DOHH2 (cell line): ENCODE measurements around the gene CTBP1.

Experiments
- H3F3A ChIP-seq: fragments of 200-600 bp; sonication (generic), shearing (Covaris generic); 2 replicates; pipeline ENCODE4 v1.6.0; 2016; ENCODE audit warnings: antibody characterized with exemption, mild to moderate bottlenecking; ENCODE audit not compliant: control insufficient read depth, insufficient read depth
- H3K27ac ChIP-seq: fragments of 200-600 bp; sonication (generic); 2 replicates; pipeline ENCODE4 v1.5.1; 2014; ENCODE audit warnings: low read depth, mild to moderate bottlenecking, low read length, moderate library complexity
- H3K27me3 ChIP-seq: fragments of 200-600 bp; sonication (generic); 2 replicates; pipeline ENCODE4 v1.6.1; 2014; ENCODE audit warnings: mild to moderate bottlenecking, low read length, mixed read lengths; ENCODE audit not compliant: control insufficient read depth
- H3K36me3 ChIP-seq: fragments of 200-600 bp; sonication (generic); 2 replicates; pipeline ENCODE4 v1.6.1; 2014; ENCODE audit warnings: mild to moderate bottlenecking, low read length, moderate library complexity, mixed read lengths; ENCODE audit not compliant: control insufficient read depth
- H3K4me1 ChIP-seq: fragments of 200-600 bp; sonication (generic); 2 replicates; pipeline ENCODE4 v1.6.1; 2014; ENCODE audit warnings: mild to moderate bottlenecking, low read length, mixed read lengths; ENCODE audit not compliant: control insufficient read depth
- H3K4me2 ChIP-seq: fragments of 200-600 bp; sonication (generic); 2 replicates; pipeline ENCODE4 v1.6.0; 2014; ENCODE audit warnings: mild to moderate bottlenecking, low read length, moderate library complexity
- H3K4me3 ChIP-seq: fragments of 200-600 bp; sonication (generic); 2 replicates; pipeline ENCODE4 v1.5.1; 2014; ENCODE audit warnings: mild to moderate bottlenecking, low read length, mixed read lengths
- H3K79me2 ChIP-seq: fragments of 200-600 bp; sonication (generic); 2 replicates; pipeline ENCODE4 v1.6.1; 2014; ENCODE audit warnings: mild to moderate bottlenecking, low read length, mixed read lengths; ENCODE audit not compliant: control insufficient read depth
- H3K9me2 ChIP-seq: fragments of 200-600 bp; sonication (generic); replicated peaks from 2 replicates; pipeline ENCODE4 v1.6.1; 2014; ENCODE audit warnings: mild to moderate bottlenecking, low read length, mixed read lengths; ENCODE audit not compliant: control insufficient read depth
- H3K9me3 ChIP-seq: fragments of 200-600 bp; sonication (generic); 2 replicates; pipeline ENCODE4 v1.6.1; 2014; ENCODE audit warnings: antibody characterized with exemption, low read length, mixed read lengths; ENCODE audit not compliant: control insufficient read depth, insufficient read depth
- H4K20me1 ChIP-seq: fragments of 200-600 bp; sonication (generic); 2 replicates; pipeline ENCODE4 v1.6.0; 2014; ENCODE audit warnings: low read depth, mild to moderate bottlenecking, antibody characterized with exemption, low read length, moderate library complexity; ENCODE audit not compliant: control insufficient read depth, insufficient read depth
- EZH2phosphoT487 ChIP-seq: fragments of 200-600 bp; sonication (generic); IDR thresholded peaks from 2 replicates; pipeline ENCODE4 v1.6.1; 2017; ENCODE audit warnings: borderline replicate concordance, mild to moderate bottlenecking, antibody characterized with exemption, low read length, moderate library complexity, mixed read lengths
- TF ChIP-seq, protein P1 (sequence below): fragments of 200-600 bp; sonication (generic); IDR thresholded peaks from one replicate; pipeline ENCODE4 v1.5.1; 2014; ENCODE audit warnings: antibody characterized with exemption, mild to moderate bottlenecking, low read depth, low read length; ENCODE audit not compliant: poor library complexity, severe bottlenecking

The CTBP1 gene

DNA sequence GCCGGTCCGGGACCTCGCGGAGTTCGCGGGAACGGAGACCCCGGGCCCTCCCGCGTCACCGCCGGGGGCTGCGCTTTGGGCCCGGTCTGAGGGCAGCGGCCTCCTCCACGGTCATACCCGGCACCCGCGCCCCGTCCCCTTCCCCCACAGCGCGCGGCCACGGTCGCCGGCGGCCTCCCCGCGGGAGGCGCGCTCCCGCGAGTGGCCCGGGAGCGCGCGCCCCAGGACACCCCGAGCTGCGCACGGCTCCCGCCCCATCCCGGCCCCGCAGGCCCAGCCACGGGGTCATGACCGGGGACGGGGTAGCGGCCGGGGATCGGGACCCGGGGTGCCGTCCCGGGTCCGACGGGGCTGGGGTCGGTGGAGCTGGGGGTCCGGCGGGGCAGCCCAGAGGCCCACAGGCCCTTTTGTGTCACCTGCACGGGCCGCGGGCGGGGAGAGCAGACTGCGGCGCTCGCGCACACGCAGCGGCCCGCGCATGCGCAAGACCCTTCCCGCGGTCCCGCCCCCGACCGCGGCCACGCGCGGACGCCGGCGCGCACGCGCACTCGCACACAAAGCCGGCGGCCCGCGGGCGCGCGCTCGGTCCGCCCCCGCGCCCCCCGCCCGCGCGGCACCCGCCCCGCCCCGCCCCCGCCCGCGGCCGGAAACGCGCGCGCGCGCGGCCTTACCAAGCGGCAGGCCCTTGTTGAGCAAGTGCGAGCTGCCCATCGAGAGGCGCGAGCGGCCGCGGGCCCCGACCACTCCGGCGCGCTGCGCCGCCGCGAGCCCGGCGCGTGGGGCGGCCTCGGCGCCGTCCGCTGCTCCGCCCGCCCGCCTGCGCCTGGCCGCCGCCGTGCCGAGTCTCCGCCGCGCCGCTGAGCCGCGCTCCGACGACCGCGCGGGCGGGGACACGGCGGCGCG, at the start of gene CTBP1:
TSS of gene CTBP1 (minus strand) at position 886 of the 903 bp plus-strand sequence. CDS start 7,799 bp downstream, outside the sequence.
- Histone ChIP-seq H3K27ac (peak within 1 kb of the TSS; percentile 78), H3K4me3 (peak within 1 kb of the TSS; percentile 95), H3F3A (no peaks in the 10 kb centered on the region), H3K79me2 (peaks cover 74% of the 10 kb centered on the region), H3K9me3 (peaks cover 28% of the 10 kb centered on the region; the same call in 1 of the 2 replicates), H3K4me2 (peak within 1 kb of the TSS; percentile 100), H3K27me3 (no peaks in the 10 kb centered on the region), H3K36me3 (peaks cover 71% of the 10 kb centered on the region), H3K4me1 (peaks cover 47% of the 10 kb centered on the region), H4K20me1 (peaks cover 21% of the 10 kb centered on the region), H3K9me2 (no peaks in the 10 kb centered on the region)
- TF ChIP-seq, protein P1, sequence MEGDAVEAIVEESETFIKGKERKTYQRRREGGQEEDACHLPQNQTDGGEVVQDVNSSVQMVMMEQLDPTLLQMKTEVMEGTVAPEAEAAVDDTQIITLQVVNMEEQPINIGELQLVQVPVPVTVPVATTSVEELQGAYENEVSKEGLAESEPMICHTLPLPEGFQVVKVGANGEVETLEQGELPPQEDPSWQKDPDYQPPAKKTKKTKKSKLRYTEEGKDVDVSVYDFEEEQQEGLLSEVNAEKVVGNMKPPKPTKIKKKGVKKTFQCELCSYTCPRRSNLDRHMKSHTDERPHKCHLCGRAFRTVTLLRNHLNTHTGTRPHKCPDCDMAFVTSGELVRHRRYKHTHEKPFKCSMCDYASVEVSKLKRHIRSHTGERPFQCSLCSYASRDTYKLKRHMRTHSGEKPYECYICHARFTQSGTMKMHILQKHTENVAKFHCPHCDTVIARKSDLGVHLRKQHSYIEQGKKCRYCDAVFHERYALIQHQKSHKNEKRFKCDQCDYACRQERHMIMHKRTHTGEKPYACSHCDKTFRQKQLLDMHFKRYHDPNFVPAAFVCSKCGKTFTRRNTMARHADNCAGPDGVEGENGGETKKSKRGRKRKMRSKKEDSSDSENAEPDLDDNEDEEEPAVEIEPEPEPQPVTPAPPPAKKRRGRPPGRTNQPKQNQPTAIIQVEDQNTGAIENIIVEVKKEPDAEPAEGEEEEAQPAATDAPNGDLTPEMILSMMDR = no peak
- TF ChIP-seq EZH2phosphoT487 = no peak

DNA sequence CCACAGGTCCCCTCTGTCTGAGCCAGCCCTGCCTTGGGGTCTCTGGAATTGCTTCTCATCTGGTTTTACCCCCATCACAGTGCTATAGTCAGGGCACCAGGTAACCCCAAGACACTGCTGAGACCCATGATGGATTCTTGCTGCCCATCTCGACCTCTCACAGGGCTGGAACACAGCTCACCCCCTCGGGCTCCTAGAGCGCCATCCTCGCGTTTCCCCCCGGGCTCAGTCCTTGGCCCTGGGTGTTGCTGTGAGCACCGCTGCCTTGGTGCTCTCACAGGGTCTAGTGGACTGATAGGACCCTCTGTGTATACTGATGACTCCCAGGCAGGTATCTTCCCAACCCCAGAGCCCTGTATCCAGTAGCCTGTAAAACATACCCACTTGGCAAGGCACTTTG, 49.5 kb upstream of the CTBP1 start:
- H3K9me3 ChIP-seq = no peaks in the 10 kb centered on the region
- peaks cover 5% of the 10 kb centered on the region; the same call in 1 of the 2 replicates for H3K4me1 ChIP-seq
- no peaks in the 10 kb centered on the region for H3K9me2 ChIP-seq
- no peaks in the 10 kb centered on the region for H3K27me3 ChIP-seq
- peaks cover 96% of the 10 kb centered on the region for H3K79me2 ChIP-seq
- no peaks in the 10 kb centered on the region for H3F3A ChIP-seq
- no peak overlapping the region for H3K27ac ChIP-seq
- peaks cover 50% of the 10 kb centered on the region for H3K36me3 ChIP-seq
- H3K4me3 ChIP-seq = no peak overlapping the region
- peaks cover 4% of the 10 kb centered on the region; the same call in 1 of the 2 replicates for H4K20me1 ChIP-seq
- TF ChIP-seq EZH2phosphoT487 = no peak
- no peak overlapping the region for H3K4me2 ChIP-seq

DNA sequence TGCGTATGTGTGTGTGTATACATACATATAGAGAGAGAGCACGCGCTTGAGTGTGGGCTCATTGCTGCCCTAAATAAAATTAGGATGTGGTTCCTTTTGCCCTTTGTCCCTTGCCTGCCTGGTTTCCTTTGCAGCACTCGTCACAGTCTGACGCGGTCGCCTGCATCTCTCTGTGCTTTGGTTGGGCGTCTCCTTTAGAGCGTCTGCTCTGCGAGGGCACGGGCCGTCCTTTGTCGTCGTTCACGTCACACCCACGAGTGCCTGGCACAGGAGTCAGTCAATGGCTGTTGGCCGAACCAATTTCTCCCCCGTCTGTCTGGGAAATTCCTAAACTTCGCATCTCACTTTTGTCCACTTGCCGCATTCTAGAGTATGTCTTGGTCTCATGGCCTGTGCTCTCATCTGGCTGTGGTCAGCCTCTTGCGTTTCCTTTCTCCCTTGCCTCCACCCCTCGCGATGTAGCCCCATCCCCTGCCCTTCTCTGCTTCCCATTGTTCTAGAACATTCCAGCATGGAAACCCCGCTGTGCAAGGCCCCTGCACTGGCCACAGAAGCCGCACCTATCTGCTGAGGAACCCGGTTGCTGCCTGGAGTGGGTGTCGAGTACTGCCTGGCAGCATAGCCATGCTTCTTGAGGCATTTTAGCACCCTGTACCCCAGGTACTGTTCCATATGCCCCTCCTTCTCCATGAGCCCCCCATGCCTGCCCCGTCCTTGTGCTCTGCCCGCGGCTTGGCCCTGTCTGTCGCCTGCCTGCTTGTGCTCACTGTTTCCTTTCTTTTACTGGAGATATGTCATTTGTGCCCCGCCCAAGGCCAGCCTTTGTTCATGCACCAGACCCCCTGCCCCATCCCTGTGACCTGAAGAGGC, 48.8 kb upstream of the CTBP1 start:
- Histone ChIP-seq H3K27me3 (no peaks in the 10 kb centered on the region), H3F3A (no peaks in the 10 kb centered on the region), H3K4me3 (no peak overlapping the region), H3K4me1 (peaks cover 6% of the 10 kb centered on the region; the same call in 1 of the 2 replicates), H4K20me1 (peaks cover 5% of the 10 kb centered on the region; the same call in 1 of the 2 replicates), H3K27ac (no peak overlapping the region), H3K9me3 (no peaks in the 10 kb centered on the region), H3K36me3 (peaks cover 51% of the 10 kb centered on the region), H3K79me2 (peaks cover 97% of the 10 kb centered on the region), H3K9me2 (no peaks in the 10 kb centered on the region), H3K4me2 (no peak overlapping the region)
- no peak for TF ChIP-seq EZH2phosphoT487
- TF ChIP-seq, protein P1 = no peak
